ENCODE data around the gene CLCN1. TPM values are rescaled to one million over a fixed set of nuclear protein-coding genes. Genes with fewer than 3 reads are reported as not detected.

CLCN1 gene
- total and polyA plus RNA-seq, 2 of the 8 experiments (the other 6 are each of a cell fraction or from before 2014, with no cell fraction given) = 0.36 to 0.41 TPM

DNA sequence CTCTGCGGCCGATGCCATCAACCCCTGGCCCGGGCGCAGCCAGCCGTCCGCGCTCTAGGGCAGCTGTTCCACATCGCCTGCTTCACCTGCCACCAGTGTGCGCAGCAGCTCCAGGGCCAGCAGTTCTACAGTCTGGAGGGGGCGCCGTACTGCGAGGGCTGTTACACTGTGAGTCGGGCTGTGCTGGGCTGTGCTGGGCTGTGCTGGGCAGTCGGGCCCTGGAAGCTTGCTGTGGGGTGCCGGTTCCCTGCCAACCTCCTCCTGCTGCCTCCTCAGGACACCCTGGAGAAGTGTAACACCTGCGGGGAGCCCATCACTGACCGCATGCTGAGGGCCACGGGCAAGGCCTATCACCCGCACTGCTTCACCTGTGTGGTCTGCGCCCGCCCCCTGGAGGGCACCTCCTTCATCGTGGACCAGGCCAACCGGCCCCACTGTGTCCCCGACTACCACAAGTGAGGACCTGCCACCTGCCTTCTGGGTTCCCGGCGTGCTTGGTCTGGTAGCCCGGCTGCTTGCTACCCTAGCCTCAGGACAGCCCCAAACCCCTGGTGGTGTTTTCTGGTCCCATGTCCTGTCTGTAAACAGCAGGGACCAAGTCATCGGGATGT is 72.7 kb downstream of the CLCN1 start:
- Histone ChIP-seq H4K5ac (ENCODE audit: insufficient read length, low read depth, low read length) (no peak overlapping the region), H2BK20ac (ENCODE audit: low read length) (no peak overlapping the region), H2BK15ac (ENCODE audit: low read length) (no peak overlapping the region), H3K27me3 (replicated peaks in 1 of 4; ENCODE audit: control insufficient read depth in 3 of 4, extremely low read depth in 1 of 4, insufficient read depth in 3 of 4, low read length in 3 of 4) (no peaks in the 10 kb centered on the region), H3K23me2 (ENCODE audit: low read depth, low read length) (peaks cover 4% of the 10 kb centered on the region; the same call in 1 of the 2 replicates), H3K79me1 (ENCODE audit: low read depth, low read length) (peaks cover 24% of the 10 kb centered on the region), H4K91ac (replicated peaks; ENCODE audit: insufficient read length, low read length) (no peak overlapping the region), H2BK120ac (replicated peaks; ENCODE audit: low read depth, low read length) (no peak overlapping the region), H3K4ac (replicated peaks; ENCODE audit: insufficient read length, low read depth, low read length) (no peak overlapping the region), H4K20me1 (replicated peaks in 1 of 2; ENCODE audit: control insufficient read depth in 1 of 2, insufficient read depth in 2 of 2, low read length in 2 of 2) (peaks cover 46 to 62% of the 10 kb centered on the region in 2 experiments), H3K27ac (ENCODE audit: low read depth, low read length) (no peak overlapping the region), H4K8ac (ENCODE audit: extremely low read depth, insufficient read depth, low read length) (no peak overlapping the region; the same call in 1 of the 2 replicates), H3K56ac (replicated peaks; ENCODE audit: insufficient read length, low read depth, low read length) (no peak overlapping the region), H3K9me3 (ENCODE audit: insufficient read depth in 2 of 2, low read depth in 1 of 2, low read length in 1 of 2) (no peaks in the 10 kb centered on the region), H3K4me3 (ENCODE audit: extremely low read depth in 1 of 4, insufficient read depth in 2 of 4, low read depth in 3 of 4, low read length in 4 of 4) (no peak overlapping the region), H3K4me1 (replicated peaks in 1 of 4; ENCODE audit: control insufficient read depth in 3 of 4, insufficient read depth in 4 of 4, low read length in 3 of 4) (peaks cover 0 to 6% (median under 1%) of the 10 kb centered on the region in 4 experiments; a peak in 4 of 7 replicates), H3K14ac (ENCODE audit: insufficient read length) (no peak overlapping the region), H2BK12ac (ENCODE audit: low read depth, low read length) (no peak overlapping the region), H2AK5ac (ENCODE audit: low read depth, low read length) (no peak overlapping the region), H2AFZ (ENCODE audit: low read length) (no peak overlapping the region), H3K23ac (ENCODE audit: insufficient read length) (no peak overlapping the region), H3K18ac (ENCODE audit: extremely low read depth, low read length) (no peak overlapping the region), H3K4me2 (ENCODE audit: insufficient read depth in 1 of 2, low read depth in 2 of 2, low read length in 2 of 2) (no peak overlapping the region), H3K9ac (replicated peaks in 1 of 4; ENCODE audit: extremely low read depth in 1 of 4, low read depth in 3 of 4, low read length in 3 of 4) (no peak overlapping the region), H2BK5ac (ENCODE audit: low read depth, low read length) (no peak overlapping the region), H3K36me3 (ENCODE audit: control insufficient read depth in 2 of 4, insufficient read depth in 4 of 4, low read length in 3 of 4) (peaks cover 24 to 77% (median 56%) of the 10 kb centered on the region in 4 experiments), H3K79me2 (ENCODE audit: control insufficient read depth in 1 of 2, insufficient read depth in 2 of 2, low read length in 2 of 2) (peaks cover 2 to 26% of the 10 kb centered on the region in 2 experiments; a peak in 3 of 4 replicates)
- FAIRE-seq = no peak
- ChIA-PET POLR2A (ENCODE audit: partially characterized antibody) (interaction anchor here (0.5 to 25.2 kb wide), 14 partner anchors 7 to 535 kb away, joined by 3 to 518 read pairs (median 8); partner anchors contain the start of genes EPHA1, FAM131B and ZYX), CTCF (ENCODE audit: partially characterized antibody) (interaction anchor here (0.6 to 23.5 kb wide), 27 partner anchors 9 to 127 kb away, joined by 3 to 359 read pairs (median 5); partner anchors contain the start of genes CLCN1, EPHA1 and ZYX)
- WGBS, 2 experiments (ENCODE audit: extremely low coverage in 1 of 2, insufficient coverage in 1 of 2, insufficient read length in 1 of 2, insufficient replicate concordance in 2 of 2, low coverage in 1 of 2, low lambda C conversion rate in 2 of 2, missing lambda C conversion rate in 1 of 2) = 94% methylated on average over 28 of the region's 28 CpGs; no CpG with 5 or more reads in 1 of the 2 experiments
- DNase-seq (ENCODE audit: low read depth in 1 of 2, low spot score in 2 of 2) = peak in 1 of 2 experiments; percentile 60
- TF ChIP-seq RXRA (IDR thresholded peaks at IDR 0.05; ENCODE audit: insufficient read depth, low read depth, low read length) (no peak), NANOG (IDR thresholded peaks at IDR 0.05; ENCODE audit: insufficient read depth, low read depth, low read length, poor library complexity, severe bottlenecking) (no peak), POLR2A (IDR thresholded peaks at IDR 0.05; ENCODE audit: control extremely low read depth in 1 of 2, low read depth in 2 of 2, low read length in 2 of 2) (peak in 1 of 2 experiments; percentile 44; a peak in 1 of 3 replicates), POLR2AphosphoS5 (IDR thresholded peaks at IDR 0.05; ENCODE audit: low read depth, low read length) (peak; percentile 52), TCF12 (IDR thresholded peaks at IDR 0.05; ENCODE audit: low read depth, low read length) (no peak), GABPA (IDR thresholded peaks at IDR 0.05; ENCODE audit: borderline replicate concordance, insufficient read depth, low read length) (no peak), RAD21 (IDR thresholded peaks at IDR 0.05 in 1 of 2, conservative IDR thresholded peaks at IDR 0.05 in 1 of 2; ENCODE audit: low read depth in 2 of 2, low read length in 2 of 2) (no peak; a peak in 2 of 4 replicates)
- TF ChIP-seq, protein P1, sequence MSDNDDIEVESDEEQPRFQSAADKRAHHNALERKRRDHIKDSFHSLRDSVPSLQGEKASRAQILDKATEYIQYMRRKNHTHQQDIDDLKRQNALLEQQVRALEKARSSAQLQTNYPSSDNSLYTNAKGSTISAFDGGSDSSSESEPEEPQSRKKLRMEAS (IDR thresholded peaks at IDR 0.05) = no peak
- TF ChIP-seq, protein P2, sequence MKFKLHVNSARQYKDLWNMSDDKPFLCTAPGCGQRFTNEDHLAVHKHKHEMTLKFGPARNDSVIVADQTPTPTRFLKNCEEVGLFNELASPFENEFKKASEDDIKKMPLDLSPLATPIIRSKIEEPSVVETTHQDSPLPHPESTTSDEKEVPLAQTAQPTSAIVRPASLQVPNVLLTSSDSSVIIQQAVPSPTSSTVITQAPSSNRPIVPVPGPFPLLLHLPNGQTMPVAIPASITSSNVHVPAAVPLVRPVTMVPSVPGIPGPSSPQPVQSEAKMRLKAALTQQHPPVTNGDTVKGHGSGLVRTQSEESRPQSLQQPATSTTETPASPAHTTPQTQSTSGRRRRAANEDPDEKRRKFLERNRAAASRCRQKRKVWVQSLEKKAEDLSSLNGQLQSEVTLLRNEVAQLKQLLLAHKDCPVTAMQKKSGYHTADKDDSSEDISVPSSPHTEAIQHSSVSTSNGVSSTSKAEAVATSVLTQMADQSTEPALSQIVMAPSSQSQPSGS (IDR thresholded peaks at IDR 0.05; ENCODE audit: low read length) = no peak
